Neural cell (in vitro differentiated cells): ENCODE measurements around the gene ACTR10. TPM values are rescaled to one million over a fixed set of nuclear protein-coding genes. Genes with fewer than 3 reads are reported as not detected.

Experiments used
- H2AFZ ChIP-seq: fragments of 200-600, 300-800 bp; sonication (generic), shearing (Covaris generic); 2 replicates; pipeline ENCODE4 v1.6.0; 2014; ENCODE audit warnings: low read depth, mild to moderate bottlenecking, antibody characterized with exemption, low read length, moderate library complexity
- H3F3A ChIP-seq: fragments of 200-600 bp; shearing (Covaris generic); 2 replicates; pipeline ENCODE4 v1.6.1; 2016; ENCODE audit warnings: mild to moderate bottlenecking, moderate library complexity, mixed read lengths, antibody characterized with exemption, low read length; ENCODE audit not compliant: insufficient read depth, poor library complexity, severe bottlenecking
- H3K27ac ChIP-seq: fragments of 200-600, 300-800 bp; sonication (generic), shearing (Covaris generic); 2 replicates; pipeline ENCODE4 v1.5.1; 2014; ENCODE audit warnings: mild to moderate bottlenecking, low read length, moderate library complexity
- H3K27me3 ChIP-seq: fragments of 300-800, 200-600 bp; sonication (generic), shearing (Covaris generic); 2 replicates; pipeline ENCODE4 v1.6.0; 2014; ENCODE audit warnings: mild to moderate bottlenecking, low read depth, low read length, moderate library complexity; ENCODE audit not compliant: insufficient read depth
- H3K36me3 ChIP-seq: fragments of 300-800, 200-600 bp; sonication (generic), shearing (Covaris generic); 2 replicates; pipeline ENCODE4 v1.5.1; 2014; ENCODE audit warnings: mild to moderate bottlenecking, antibody characterized with exemption, low read length, moderate library complexity; ENCODE audit not compliant: insufficient read depth
- H3K4me2 ChIP-seq: fragments of 300-800, 200-600 bp; sonication (generic), shearing (Covaris generic); 2 replicates; pipeline ENCODE4 v1.6.0; 2014; ENCODE audit warnings: mild to moderate bottlenecking, low read length
- H3K4me3 ChIP-seq: fragments of 300-800, 200-600 bp; sonication (generic), shearing (Covaris generic); 2 replicates; pipeline ENCODE4 v1.5.1; 2014; ENCODE audit warnings: mild to moderate bottlenecking, low read length, moderate library complexity
- H3K79me2 ChIP-seq: fragments of 200-600 bp; shearing (Covaris generic); replicated peaks from 2 replicates; pipeline ENCODE4 v1.6.0; 2014; ENCODE audit warnings: mild to moderate bottlenecking, low read length, moderate library complexity; ENCODE audit not compliant: insufficient read depth
- H3K9ac ChIP-seq: fragments of 300-800, 200-600 bp; sonication (generic), shearing (Covaris generic); 2 replicates; pipeline ENCODE4 v1.6.1; 2016; ENCODE audit warnings: mild to moderate bottlenecking, low read length, mixed read lengths
- H3K9me2 ChIP-seq: fragments of 200-600 bp; shearing (Covaris generic); 2 replicates; pipeline ENCODE4 v1.6.1; 2016; ENCODE audit warnings: mild to moderate bottlenecking, low read length, mixed read lengths; ENCODE audit not compliant: insufficient read depth
- H3K9me3 ChIP-seq: fragments of 200-600, 300-800 bp; sonication (generic), shearing (Covaris generic); 2 replicates; pipeline ENCODE4 v1.6.1; 2016; ENCODE audit warnings: mild to moderate bottlenecking, mixed run types, low read length, moderate library complexity, mixed read lengths
- H4K20me1 ChIP-seq: fragments of 200-600 bp; shearing (Covaris generic); 2 replicates; pipeline ENCODE4 v1.6.1; 2016; ENCODE audit warnings: mild to moderate bottlenecking, mixed run types; ENCODE audit not compliant: insufficient read depth
- EP300 ChIP-seq: fragments of 450-650 bp; conservative IDR thresholded peaks from 2 replicates; pipeline ENCODE4 v1.6.1; 2014; ENCODE audit warnings: antibody characterized with exemption, mild to moderate bottlenecking, moderate library complexity; ENCODE audit not compliant: poor library complexity, severe bottlenecking
- EZH2 ChIP-seq: fragments of 200-600, 300-800 bp; shearing (Covaris generic), sonication (generic); IDR thresholded peaks from 2 replicates; pipeline ENCODE4 v1.6.1; 2014; ENCODE audit warnings: antibody characterized with exemption, low read length, borderline replicate concordance, mild to moderate bottlenecking; ENCODE audit not compliant: insufficient read depth, poor library complexity, severe bottlenecking
- MXI1 ChIP-seq: fragments of 450-650 bp; conservative IDR thresholded peaks from 2 replicates; pipeline ENCODE4 v1.6.1; 2014; ENCODE audit warnings: antibody characterized with exemption, mild to moderate bottlenecking; ENCODE audit not compliant: poor library complexity, severe bottlenecking
- POLR2AphosphoS5 ChIP-seq: IDR thresholded peaks from 2 replicates; pipeline ENCODE4 v1.6.1; 2012
- RAD21 ChIP-seq: fragments of 450-650 bp; conservative IDR thresholded peaks from 2 replicates; pipeline ENCODE4 v1.6.1; 2014; ENCODE audit warnings: antibody characterized with exemption, mild to moderate bottlenecking, moderate library complexity
- REST ChIP-seq: IDR thresholded peaks from 2 replicates; pipeline ENCODE4 v1.6.1; 2012; ENCODE audit warnings: borderline replicate concordance
- SMC3 ChIP-seq: fragments of 450-650 bp; conservative IDR thresholded peaks from 2 replicates; pipeline ENCODE4 v1.6.1; 2014; ENCODE audit warnings: antibody characterized with exemption, mild to moderate bottlenecking, moderate library complexity; ENCODE audit not compliant: poor library complexity
- TAF1 ChIP-seq: IDR thresholded peaks from 2 replicates; pipeline ENCODE4 v1.6.1; 2012; ENCODE audit warnings: low read depth
- polyA minus RNA-seq: library from RNA; depleted of rRNA, polyadenylated mRNA; stranded (reverse); fragments of >200 nt; gene quantifications from 2 replicates; pipeline ENCODE4 v1.2.3, GENCODE V29; 2014
- polyA plus RNA-seq: library from polyadenylated mRNA; depleted of rRNA; stranded (reverse); fragments of >200 nt; gene quantifications from 2 replicates; pipeline ENCODE4 v1.2.3, GENCODE V29; 2014
- TF ChIP-seq, protein P1 (sequence below): fragments of 450-650 bp; IDR thresholded peaks from 2 replicates; pipeline ENCODE4 v1.5.1; 2014; ENCODE audit warnings: antibody characterized with exemption, mild to moderate bottlenecking, moderate library complexity; ENCODE audit not compliant: poor library complexity, severe bottlenecking

Gene ACTR10
- polyA plus RNA-seq, result 281 and 401 TPM in 2 replicates
- 111 and 121 TPM in 2 replicates for polyA minus RNA-seq

DNA sequence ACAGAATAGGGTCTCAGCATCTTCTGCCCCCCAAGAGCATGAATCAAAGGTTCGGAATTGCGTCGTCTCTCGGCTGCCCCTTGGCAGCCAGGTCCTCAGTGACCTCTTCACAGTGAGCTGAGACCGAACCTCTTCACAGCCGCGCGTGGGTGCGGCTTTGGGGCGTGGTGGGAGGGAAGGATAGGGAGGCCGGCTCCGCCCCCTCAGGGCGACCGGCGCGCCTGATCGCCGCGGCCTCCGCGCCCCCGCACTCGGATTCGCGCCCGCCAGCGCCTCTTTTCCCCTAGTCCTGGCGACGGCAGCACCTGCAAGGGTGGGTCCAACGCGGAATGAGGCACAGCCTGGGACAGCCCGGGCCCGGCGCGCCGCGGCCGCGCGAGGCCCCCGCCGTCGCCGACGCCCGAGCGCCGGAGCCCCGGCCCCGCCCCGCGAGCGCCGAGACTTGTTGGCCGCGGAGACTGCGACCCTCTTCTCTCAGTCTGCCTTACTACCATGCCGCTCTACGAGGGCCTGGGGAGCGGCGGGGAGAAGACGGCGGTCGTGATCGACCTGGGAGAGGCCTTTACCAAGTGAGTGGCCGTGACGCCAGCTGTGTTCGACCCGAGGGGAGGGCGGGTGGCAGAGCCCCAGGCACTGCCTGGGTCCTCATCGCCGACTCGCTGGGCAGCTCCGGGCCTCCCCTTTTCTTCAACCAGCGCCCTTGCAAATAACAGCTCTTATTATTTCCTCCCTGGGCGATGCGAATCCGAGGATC lies at the start of gene ACTR10:
Gene ACTR10 (plus strand): TSS at position 424 of the 754 bp plus-strand sequence. CDS start 69 bp downstream, at position 493.
- TF ChIP-seq POLR2AphosphoS5 (peak; percentile 81), REST (peak; percentile 9), EP300 (no peak), TAF1 (peak; percentile 67), MXI1 (peak; percentile 66), SMC3 (peak; percentile 16), RAD21 (no peak), EZH2 (no peak)
- TF ChIP-seq, protein P1, sequence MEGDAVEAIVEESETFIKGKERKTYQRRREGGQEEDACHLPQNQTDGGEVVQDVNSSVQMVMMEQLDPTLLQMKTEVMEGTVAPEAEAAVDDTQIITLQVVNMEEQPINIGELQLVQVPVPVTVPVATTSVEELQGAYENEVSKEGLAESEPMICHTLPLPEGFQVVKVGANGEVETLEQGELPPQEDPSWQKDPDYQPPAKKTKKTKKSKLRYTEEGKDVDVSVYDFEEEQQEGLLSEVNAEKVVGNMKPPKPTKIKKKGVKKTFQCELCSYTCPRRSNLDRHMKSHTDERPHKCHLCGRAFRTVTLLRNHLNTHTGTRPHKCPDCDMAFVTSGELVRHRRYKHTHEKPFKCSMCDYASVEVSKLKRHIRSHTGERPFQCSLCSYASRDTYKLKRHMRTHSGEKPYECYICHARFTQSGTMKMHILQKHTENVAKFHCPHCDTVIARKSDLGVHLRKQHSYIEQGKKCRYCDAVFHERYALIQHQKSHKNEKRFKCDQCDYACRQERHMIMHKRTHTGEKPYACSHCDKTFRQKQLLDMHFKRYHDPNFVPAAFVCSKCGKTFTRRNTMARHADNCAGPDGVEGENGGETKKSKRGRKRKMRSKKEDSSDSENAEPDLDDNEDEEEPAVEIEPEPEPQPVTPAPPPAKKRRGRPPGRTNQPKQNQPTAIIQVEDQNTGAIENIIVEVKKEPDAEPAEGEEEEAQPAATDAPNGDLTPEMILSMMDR, result peak; percentile 21
- H2AFZ ChIP-seq, result peak within 1 kb of the TSS; percentile 83
- H3K9ac ChIP-seq, result peak within 1 kb of the TSS; percentile 84
- peak within 1 kb of the TSS; percentile 75 for H3K4me2 ChIP-seq
- no peaks in the 10 kb centered on the region for H3K36me3 ChIP-seq
- no peaks in the 10 kb centered on the region for H3K27me3 ChIP-seq
- no peaks in the 10 kb centered on the region for H3K9me2 ChIP-seq
- H3K27ac ChIP-seq, result peak within 1 kb of the TSS; percentile 82
- peaks cover 24% of the 10 kb centered on the region for H3K79me2 ChIP-seq
- H3F3A ChIP-seq, result no peaks in the 10 kb centered on the region
- peak within 1 kb of the TSS; percentile 69 for H3K4me3 ChIP-seq
- H4K20me1 ChIP-seq, result no peaks in the 10 kb centered on the region
- H3K9me3 ChIP-seq, result no peaks in the 10 kb centered on the region

DNA sequence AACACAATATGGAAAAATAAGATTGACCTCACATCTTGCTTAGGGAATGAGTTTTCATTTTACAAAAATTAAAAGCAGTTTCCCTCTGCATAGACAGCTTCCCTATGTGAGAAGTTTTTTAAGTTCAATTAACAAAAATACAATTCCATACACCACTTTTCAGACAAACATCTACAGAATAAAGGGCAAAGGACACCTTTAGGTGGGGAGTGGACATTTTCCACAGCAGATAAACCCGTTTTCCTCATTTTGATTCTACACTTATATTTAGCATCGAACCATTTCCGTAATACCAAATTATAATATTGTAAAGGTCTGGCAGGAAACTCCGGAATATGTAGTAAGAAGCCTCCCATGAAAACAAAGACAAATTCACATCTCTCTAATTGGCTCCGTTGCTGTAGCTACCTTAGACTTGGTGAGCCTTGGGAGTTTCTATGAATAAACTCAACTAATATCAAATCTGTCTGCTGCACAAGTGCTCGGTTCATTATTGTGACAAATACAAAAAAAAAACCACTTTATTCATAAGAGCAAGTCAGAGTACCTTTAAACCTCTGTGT lies 49.6 kb upstream of the ACTR10 start:
- H3K9ac ChIP-seq, result peak overlapping the region; percentile 87
- no peaks in the 10 kb centered on the region for H3K9me3 ChIP-seq
- H3K27ac ChIP-seq, result peak overlapping the region; percentile 28
- peak overlapping the region; percentile 76 for H3K4me3 ChIP-seq
- no peaks in the 10 kb centered on the region for H4K20me1 ChIP-seq
- H3K36me3 ChIP-seq, result no peaks in the 10 kb centered on the region
- no peaks in the 10 kb centered on the region for H3K27me3 ChIP-seq
- no peak overlapping the region for H2AFZ ChIP-seq
- H3K9me2 ChIP-seq, result no peaks in the 10 kb centered on the region
- H3F3A ChIP-seq, result peaks cover 8% of the 10 kb centered on the region
- TF ChIP-seq RAD21, result no peak
- no peak for TF ChIP-seq REST
- TF ChIP-seq SMC3, result no peak
- TF ChIP-seq EP300, result no peak
- TF ChIP-seq, protein P1, result no peak
- TF ChIP-seq MXI1, result no peak
- TF ChIP-seq POLR2AphosphoS5, result no peak
- TF ChIP-seq TAF1, result no peak
- no peak for TF ChIP-seq EZH2
- H3K4me2 ChIP-seq, result peak overlapping the region; percentile 51
- peaks cover 36% of the 10 kb centered on the region for H3K79me2 ChIP-seq
